DOHH2 (cell line): ENCODE results near the gene MYCBP.
"Not testable (repeated sequence)": the region's sequence is repeated elsewhere in the genome, so short reads cannot be mapped to it uniquely, and the experiment has no call there.

Experiments used
- H3F3A ChIP-seq: fragments of 200-600 bp; sonication (generic), shearing (Covaris generic); 2 replicates; pipeline ENCODE4 v1.6.0; 2016; ENCODE audit warnings: antibody characterized with exemption, mild to moderate bottlenecking; ENCODE audit not compliant: control insufficient read depth, insufficient read depth
- H3K27ac ChIP-seq: fragments of 200-600 bp; sonication (generic); 2 replicates; pipeline ENCODE4 v1.5.1; 2014; ENCODE audit warnings: low read depth, mild to moderate bottlenecking, low read length, moderate library complexity
- H3K27me3 ChIP-seq: fragments of 200-600 bp; sonication (generic); 2 replicates; pipeline ENCODE4 v1.6.1; 2014; ENCODE audit warnings: mild to moderate bottlenecking, low read length, mixed read lengths; ENCODE audit not compliant: control insufficient read depth
- H3K36me3 ChIP-seq: fragments of 200-600 bp; sonication (generic); 2 replicates; pipeline ENCODE4 v1.6.1; 2014; ENCODE audit warnings: mild to moderate bottlenecking, low read length, moderate library complexity, mixed read lengths; ENCODE audit not compliant: control insufficient read depth
- H3K4me1 ChIP-seq: fragments of 200-600 bp; sonication (generic); 2 replicates; pipeline ENCODE4 v1.6.1; 2014; ENCODE audit warnings: mild to moderate bottlenecking, low read length, mixed read lengths; ENCODE audit not compliant: control insufficient read depth
- H3K4me2 ChIP-seq: fragments of 200-600 bp; sonication (generic); 2 replicates; pipeline ENCODE4 v1.6.0; 2014; ENCODE audit warnings: mild to moderate bottlenecking, low read length, moderate library complexity
- H3K4me3 ChIP-seq: fragments of 200-600 bp; sonication (generic); 2 replicates; pipeline ENCODE4 v1.5.1; 2014; ENCODE audit warnings: mild to moderate bottlenecking, low read length, mixed read lengths
- H3K79me2 ChIP-seq: fragments of 200-600 bp; sonication (generic); 2 replicates; pipeline ENCODE4 v1.6.1; 2014; ENCODE audit warnings: mild to moderate bottlenecking, low read length, mixed read lengths; ENCODE audit not compliant: control insufficient read depth
- H3K9me2 ChIP-seq: fragments of 200-600 bp; sonication (generic); replicated peaks from 2 replicates; pipeline ENCODE4 v1.6.1; 2014; ENCODE audit warnings: mild to moderate bottlenecking, low read length, mixed read lengths; ENCODE audit not compliant: control insufficient read depth
- H3K9me3 ChIP-seq: fragments of 200-600 bp; sonication (generic); 2 replicates; pipeline ENCODE4 v1.6.1; 2014; ENCODE audit warnings: antibody characterized with exemption, low read length, mixed read lengths; ENCODE audit not compliant: control insufficient read depth, insufficient read depth
- H4K20me1 ChIP-seq: fragments of 200-600 bp; sonication (generic); 2 replicates; pipeline ENCODE4 v1.6.0; 2014; ENCODE audit warnings: low read depth, mild to moderate bottlenecking, antibody characterized with exemption, low read length, moderate library complexity; ENCODE audit not compliant: control insufficient read depth, insufficient read depth
- EZH2phosphoT487 ChIP-seq: fragments of 200-600 bp; sonication (generic); IDR thresholded peaks from 2 replicates; pipeline ENCODE4 v1.6.1; 2017; ENCODE audit warnings: borderline replicate concordance, mild to moderate bottlenecking, antibody characterized with exemption, low read length, moderate library complexity, mixed read lengths
- TF ChIP-seq, protein P1 (sequence below): fragments of 200-600 bp; sonication (generic); IDR thresholded peaks from one replicate; pipeline ENCODE4 v1.5.1; 2014; ENCODE audit warnings: antibody characterized with exemption, mild to moderate bottlenecking, low read depth, low read length; ENCODE audit not compliant: poor library complexity, severe bottlenecking

The MYCBP gene

DNA sequence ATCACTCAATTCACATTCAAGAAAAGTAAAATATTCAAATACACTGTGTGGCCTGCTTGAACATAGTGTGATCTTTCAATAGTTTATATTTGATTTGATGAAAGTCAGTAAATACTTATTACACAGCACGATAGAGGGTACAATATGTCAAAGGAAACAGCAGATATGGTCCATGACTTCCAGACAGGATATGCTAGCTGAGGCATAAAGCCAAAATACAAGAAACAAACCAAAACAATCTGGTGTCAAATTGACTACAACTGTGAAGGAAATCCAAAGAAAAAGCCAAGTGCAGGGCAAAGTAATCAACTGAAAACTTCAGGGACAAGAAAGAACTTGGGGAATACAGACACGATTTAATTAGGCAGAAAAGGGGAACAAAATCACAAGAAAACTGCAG is 32.9 kb downstream of the MYCBP start:
- Histone ChIP-seq H3K79me2 (no peaks in the 10 kb centered on the region), H3K4me1 (no peaks in the 10 kb centered on the region), H4K20me1 (no peaks in the 10 kb centered on the region), H3K9me3 (no peaks in the 10 kb centered on the region), H3F3A (no peaks in the 10 kb centered on the region), H3K27ac (no peak overlapping the region), H3K36me3 (peaks cover 29% of the 10 kb centered on the region), H3K4me2 (no peak overlapping the region), H3K9me2 (no peaks in the 10 kb centered on the region), H3K4me3 (no peak overlapping the region), H3K27me3 (no peaks in the 10 kb centered on the region)
- no peak for TF ChIP-seq EZH2phosphoT487
- TF ChIP-seq, protein P1, sequence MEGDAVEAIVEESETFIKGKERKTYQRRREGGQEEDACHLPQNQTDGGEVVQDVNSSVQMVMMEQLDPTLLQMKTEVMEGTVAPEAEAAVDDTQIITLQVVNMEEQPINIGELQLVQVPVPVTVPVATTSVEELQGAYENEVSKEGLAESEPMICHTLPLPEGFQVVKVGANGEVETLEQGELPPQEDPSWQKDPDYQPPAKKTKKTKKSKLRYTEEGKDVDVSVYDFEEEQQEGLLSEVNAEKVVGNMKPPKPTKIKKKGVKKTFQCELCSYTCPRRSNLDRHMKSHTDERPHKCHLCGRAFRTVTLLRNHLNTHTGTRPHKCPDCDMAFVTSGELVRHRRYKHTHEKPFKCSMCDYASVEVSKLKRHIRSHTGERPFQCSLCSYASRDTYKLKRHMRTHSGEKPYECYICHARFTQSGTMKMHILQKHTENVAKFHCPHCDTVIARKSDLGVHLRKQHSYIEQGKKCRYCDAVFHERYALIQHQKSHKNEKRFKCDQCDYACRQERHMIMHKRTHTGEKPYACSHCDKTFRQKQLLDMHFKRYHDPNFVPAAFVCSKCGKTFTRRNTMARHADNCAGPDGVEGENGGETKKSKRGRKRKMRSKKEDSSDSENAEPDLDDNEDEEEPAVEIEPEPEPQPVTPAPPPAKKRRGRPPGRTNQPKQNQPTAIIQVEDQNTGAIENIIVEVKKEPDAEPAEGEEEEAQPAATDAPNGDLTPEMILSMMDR: no peak

DNA sequence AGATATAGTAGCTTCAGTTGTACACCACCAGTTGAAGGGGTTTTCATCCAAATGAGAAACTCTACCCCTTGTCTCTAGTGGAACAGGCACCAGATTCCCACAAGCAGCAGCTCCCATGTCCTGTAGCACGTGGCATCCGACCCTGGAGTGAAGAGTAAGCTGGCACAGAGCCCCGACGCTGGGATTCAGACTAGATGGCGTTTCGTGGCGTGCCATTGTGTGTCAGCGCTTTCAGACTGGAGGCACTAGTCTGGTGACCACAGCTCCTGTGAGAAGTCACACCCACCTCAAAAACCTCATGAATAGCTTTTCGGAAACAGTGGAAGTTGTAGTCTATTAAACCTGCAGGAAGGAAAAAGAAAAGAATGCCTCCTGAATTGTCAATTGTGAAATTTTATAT is 33.8 kb downstream of the MYCBP start:
- no peaks in the 10 kb centered on the region for H4K20me1 ChIP-seq
- no peaks in the 10 kb centered on the region for H3K79me2 ChIP-seq
- no peaks in the 10 kb centered on the region for H3K4me1 ChIP-seq
- H3K4me2 ChIP-seq: no peak overlapping the region
- H3K27me3 ChIP-seq: no peaks in the 10 kb centered on the region
- H3K36me3 ChIP-seq: peaks cover 21% of the 10 kb centered on the region
- no peaks in the 10 kb centered on the region for H3K9me2 ChIP-seq
- H3K27ac ChIP-seq: no peak overlapping the region
- no peak for TF ChIP-seq EZH2phosphoT487
- TF ChIP-seq, protein P1: no peak
- no peaks in the 10 kb centered on the region for H3F3A ChIP-seq
- H3K9me3 ChIP-seq: no peaks in the 10 kb centered on the region
- H3K4me3 ChIP-seq: no peak overlapping the region

DNA sequence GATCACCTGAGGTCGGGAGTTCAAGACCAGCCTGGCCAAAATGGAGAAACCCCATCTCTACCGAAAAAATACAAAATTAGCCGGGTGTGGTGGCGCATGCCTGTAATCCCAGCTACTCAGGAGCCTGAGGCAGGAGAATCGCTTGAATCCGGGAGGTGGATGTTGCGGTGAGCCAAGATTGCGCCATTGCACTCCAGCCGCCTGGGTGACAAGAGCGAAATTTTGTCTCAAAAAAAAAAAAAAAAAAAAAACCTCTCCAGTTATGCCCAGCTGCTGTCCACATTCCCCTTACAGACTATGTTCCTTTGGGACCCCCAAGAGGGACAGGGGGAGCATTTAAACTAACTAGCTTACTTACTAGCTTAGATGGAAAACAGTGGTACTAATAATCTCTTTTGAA is 36.8 kb downstream of the MYCBP start:
- not testable (repeated sequence) for H3F3A ChIP-seq, H3K9me3 ChIP-seq, H3K79me2 ChIP-seq, H3K4me1 ChIP-seq, H3K4me3 ChIP-seq, H3K27me3 ChIP-seq, H3K27ac ChIP-seq, H3K4me2 ChIP-seq, H3K9me2 ChIP-seq, H4K20me1 ChIP-seq
- H3K36me3 ChIP-seq: peaks cover 16% of the 10 kb centered on the region

DNA sequence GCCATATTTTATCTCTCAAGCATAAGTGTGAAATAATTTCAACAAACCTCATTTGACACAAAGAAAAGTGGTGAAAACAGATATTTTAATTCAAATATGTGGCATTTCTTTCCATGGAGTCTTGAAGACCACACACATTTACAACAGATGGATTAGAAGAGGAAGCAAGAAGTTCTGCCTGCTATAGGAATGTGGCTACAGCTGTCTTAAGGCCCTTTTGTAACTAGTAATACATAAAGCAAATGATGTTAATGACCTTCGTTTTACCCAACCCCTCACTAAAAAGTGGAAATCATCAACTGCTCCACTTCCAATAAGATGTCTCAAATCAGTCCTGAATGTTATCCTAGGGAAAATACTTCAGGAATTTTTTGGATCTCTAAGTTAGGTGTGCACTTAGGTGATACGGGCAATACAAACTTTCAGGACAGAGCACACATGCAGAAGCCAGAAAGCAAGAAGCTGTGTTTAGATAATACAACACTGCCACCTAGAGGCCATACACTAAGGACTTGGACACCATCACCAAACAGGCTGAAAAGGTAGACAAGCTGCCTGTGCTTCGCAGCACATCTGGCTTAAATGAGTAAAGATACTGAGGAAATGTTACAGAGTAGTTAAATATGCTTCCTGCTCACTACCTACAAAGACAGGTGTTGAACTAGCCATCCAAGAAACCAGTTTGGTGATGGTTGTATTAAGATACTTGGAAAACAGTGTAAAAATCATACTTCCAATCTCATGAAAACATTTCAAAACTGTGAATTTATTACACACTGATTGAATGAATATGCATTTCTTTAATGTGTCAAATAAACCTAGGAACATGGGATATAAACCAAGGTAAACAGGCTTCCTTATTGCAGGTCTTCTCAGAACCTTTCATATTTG is 38.0 kb downstream of the MYCBP start:
- Histone ChIP-seq H3F3A (no peaks in the 10 kb centered on the region), H3K9me3 (no peaks in the 10 kb centered on the region), H3K4me2 (no peak overlapping the region), H3K27ac (no peak overlapping the region), H3K9me2 (no peaks in the 10 kb centered on the region), H4K20me1 (no peaks in the 10 kb centered on the region), H3K79me2 (no peaks in the 10 kb centered on the region), H3K36me3 (peaks cover 13% of the 10 kb centered on the region), H3K4me1 (no peaks in the 10 kb centered on the region), H3K27me3 (peaks cover 7% of the 10 kb centered on the region), H3K4me3 (no peak overlapping the region)
- no peak for TF ChIP-seq EZH2phosphoT487
- TF ChIP-seq, protein P1: peak; percentile 84
